Measurements from ENCODE around the gene ZNF512B. TPM values are rescaled to one million over a fixed set of nuclear protein-coding genes. Genes with fewer than 3 reads are reported as not detected.
"Not testable (repeated sequence)": the region's sequence is repeated elsewhere in the genome, so short reads cannot be mapped to it uniquely, and the experiment has no call there.

Gene ZNF512B
- total and polyA plus RNA-seq, 2 donors (not counting 3 experiments of a cell fraction or from before 2014, with no cell fraction given): 8.7 to 30.0 TPM

DNA sequence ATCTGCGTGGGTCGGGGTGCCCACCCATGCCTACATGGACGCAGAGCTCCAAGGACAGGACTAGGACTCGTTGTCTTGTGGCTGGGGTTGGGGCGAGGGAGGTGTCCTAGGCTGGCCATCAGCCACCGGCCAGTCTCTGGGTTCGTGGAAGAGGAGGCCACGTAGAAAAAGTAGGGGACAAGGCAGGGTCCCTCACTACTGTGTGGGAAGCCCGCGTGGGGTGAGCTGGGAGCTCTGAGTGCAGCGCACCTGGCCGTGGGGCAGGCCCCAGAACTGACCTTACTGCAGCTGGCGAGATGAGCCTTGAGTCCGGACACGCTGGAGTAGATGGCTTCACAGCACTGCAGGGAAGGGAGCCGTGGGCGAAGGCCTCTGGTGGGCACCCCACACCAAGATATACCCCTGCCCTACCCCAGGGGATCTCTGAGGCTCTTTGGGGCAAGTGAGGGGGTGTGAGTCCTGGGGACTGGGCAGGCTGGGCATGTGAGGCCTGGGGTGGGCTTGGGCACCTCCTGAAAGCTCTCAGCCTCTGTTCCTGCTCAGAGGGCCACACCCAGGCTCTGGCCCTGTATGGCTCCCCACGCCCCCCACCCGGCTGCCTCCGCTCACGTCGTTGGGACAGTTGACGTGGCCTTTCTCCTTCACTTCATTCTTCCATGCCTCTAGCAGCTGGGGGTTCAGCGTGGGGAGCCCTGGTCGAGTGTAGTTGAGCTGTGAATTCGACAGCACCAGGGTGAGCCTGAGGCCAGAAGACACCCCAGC lies 7.9 kb downstream of the ZNF512B start:
- peaks cover 6% of the 10 kb centered on the region for H3K4me1 ChIP-seq (ENCODE audit: control insufficient read depth, extremely low read depth, insufficient read depth, low read length)
- intact Hi-C loops (cut with micrococcal nuclease): no loop called here
- H3K27ac ChIP-seq (ENCODE audit: insufficient read depth, low read depth, low read length): no peak overlapping the region
- H3K9me1 ChIP-seq (replicated peaks; ENCODE audit: control insufficient read depth, extremely low read depth, insufficient read depth, low read length): no peaks in the 10 kb centered on the region
- peaks cover 12 to 46% of the 10 kb centered on the region in 2 experiments for H3K36me3 ChIP-seq (ENCODE audit: control insufficient read depth in 2 of 2, extremely low read depth in 1 of 2, insufficient read depth in 2 of 2, low read length in 2 of 2)
- TF ChIP-seq FOS (IDR thresholded peaks at IDR 0.05; ENCODE audit: borderline replicate concordance, insufficient read depth, low read length): no peak
- TF ChIP-seq, protein P1, sequence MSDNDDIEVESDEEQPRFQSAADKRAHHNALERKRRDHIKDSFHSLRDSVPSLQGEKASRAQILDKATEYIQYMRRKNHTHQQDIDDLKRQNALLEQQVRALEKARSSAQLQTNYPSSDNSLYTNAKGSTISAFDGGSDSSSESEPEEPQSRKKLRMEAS (IDR thresholded peaks at IDR 0.05; ENCODE audit: insufficient read depth, insufficient read length): no peak
- TF ChIP-seq POLR2AphosphoS5 (IDR thresholded peaks at IDR 0.05; ENCODE audit: insufficient read depth, low read depth, low read length): no peak
- no peak for TF ChIP-seq JUN (IDR thresholded peaks at IDR 0.05; ENCODE audit: borderline replicate concordance, insufficient read depth, insufficient read length, low read depth)
- TF ChIP-seq POLR2A (IDR thresholded peaks at IDR 0.05; ENCODE audit: low read depth, low read length): no peak
- TF ChIP-seq, protein P2, sequence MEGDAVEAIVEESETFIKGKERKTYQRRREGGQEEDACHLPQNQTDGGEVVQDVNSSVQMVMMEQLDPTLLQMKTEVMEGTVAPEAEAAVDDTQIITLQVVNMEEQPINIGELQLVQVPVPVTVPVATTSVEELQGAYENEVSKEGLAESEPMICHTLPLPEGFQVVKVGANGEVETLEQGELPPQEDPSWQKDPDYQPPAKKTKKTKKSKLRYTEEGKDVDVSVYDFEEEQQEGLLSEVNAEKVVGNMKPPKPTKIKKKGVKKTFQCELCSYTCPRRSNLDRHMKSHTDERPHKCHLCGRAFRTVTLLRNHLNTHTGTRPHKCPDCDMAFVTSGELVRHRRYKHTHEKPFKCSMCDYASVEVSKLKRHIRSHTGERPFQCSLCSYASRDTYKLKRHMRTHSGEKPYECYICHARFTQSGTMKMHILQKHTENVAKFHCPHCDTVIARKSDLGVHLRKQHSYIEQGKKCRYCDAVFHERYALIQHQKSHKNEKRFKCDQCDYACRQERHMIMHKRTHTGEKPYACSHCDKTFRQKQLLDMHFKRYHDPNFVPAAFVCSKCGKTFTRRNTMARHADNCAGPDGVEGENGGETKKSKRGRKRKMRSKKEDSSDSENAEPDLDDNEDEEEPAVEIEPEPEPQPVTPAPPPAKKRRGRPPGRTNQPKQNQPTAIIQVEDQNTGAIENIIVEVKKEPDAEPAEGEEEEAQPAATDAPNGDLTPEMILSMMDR (IDR thresholded peaks at IDR 0.05; ENCODE audit: extremely low read depth in 1 of 2, insufficient read depth in 1 of 2, low read depth in 1 of 2, low read length in 2 of 2): no peak
- no peak for TF ChIP-seq GATA2 (IDR thresholded peaks at IDR 0.05; ENCODE audit: insufficient read depth, insufficient read length, low read depth, low read length)
- no peak overlapping the region for H2AFZ ChIP-seq (ENCODE audit: low read depth, low read length)
- no peak overlapping the region for H3K4me2 ChIP-seq (ENCODE audit: insufficient read depth, low read length)
- no peaks in the 10 kb centered on the region for H4K20me1 ChIP-seq (replicated peaks; ENCODE audit: control insufficient read depth, extremely low read depth, insufficient read depth, low read length)
- no peaks in the 10 kb centered on the region for H3K79me2 ChIP-seq (ENCODE audit: control insufficient read depth, insufficient read depth, low read length)
- FAIRE-seq: no peak
- H3K27me3 ChIP-seq (ENCODE audit: control insufficient read depth in 2 of 2, insufficient read depth in 2 of 2, low read length in 2 of 2): no peaks in the 10 kb centered on the region
- H3K9me3 ChIP-seq (replicated peaks; ENCODE audit: control insufficient read depth, insufficient read depth, low read length): no peaks in the 10 kb centered on the region
- POLR2A ChIA-PET: no interaction called here
- DNase-seq (ENCODE audit: low read depth, low spot score): no peak
- no peak overlapping the region for H3K9ac ChIP-seq (replicated peaks; ENCODE audit: extremely low read depth, insufficient read depth, low read length)
- CTCF ChIA-PET: interaction anchor here (1.0 kb wide), 1 partner anchor 12 kb away, joined by 5 read pairs; no protein-coding TSS in a partner anchor
- H3K4me3 ChIP-seq (replicated peaks in 1 of 3; ENCODE audit: insufficient read depth in 1 of 3, low read depth in 1 of 3, low read length in 3 of 3): no peak overlapping the region
- no TSS peak for BruUV-seq (replicated peaks)
- dilution Hi-C loops (cut with MboI; ENCODE audit: extremely low pct_ligation_motif_present, low sequenced_read_pairs): no loop called here

DNA sequence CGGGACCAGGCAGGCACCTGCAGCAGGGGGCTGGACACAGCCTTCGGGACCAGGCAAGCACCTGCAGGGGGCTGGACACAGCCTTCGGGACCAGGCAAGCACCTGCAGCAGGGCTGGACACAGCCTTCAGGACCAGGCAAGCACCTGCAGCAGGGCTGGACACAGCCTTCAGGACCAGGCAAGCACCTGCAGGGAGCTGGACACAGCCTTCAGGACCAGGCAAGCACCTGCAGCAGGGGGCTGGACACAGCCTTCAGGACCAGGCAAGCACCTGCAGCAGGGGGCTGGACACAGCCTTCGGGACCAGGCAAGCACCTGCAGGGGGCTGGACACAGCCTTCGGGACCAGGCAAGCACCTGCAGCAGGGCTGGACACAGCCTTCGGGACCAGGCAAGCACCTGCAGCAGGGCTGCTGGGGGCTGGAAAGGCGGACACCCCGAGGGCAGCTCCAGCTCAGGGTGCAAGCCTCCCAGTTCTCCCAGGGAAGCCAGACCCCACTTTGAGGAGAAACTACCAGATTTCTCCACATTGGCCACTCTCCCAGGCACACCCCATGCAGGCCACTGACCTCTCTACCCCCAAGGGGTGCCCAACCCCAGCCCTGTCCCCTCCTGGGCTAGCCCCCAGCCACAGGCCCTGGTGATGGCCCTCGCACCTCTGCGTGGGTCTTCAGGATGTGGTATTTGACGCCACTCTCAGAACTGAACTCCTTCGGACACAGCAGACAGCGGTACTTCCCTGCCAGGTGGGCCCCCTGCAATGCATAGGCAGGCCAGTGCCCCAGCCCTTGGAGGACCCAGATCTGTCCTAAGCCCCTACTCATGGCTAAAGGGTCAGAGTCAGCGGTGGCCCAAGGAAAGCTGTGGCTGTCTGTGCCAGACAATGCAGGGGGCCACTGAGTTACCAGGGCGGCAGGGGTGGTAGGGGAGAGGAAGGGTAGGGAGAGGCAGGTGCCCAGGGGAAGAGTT lies 8.8 kb downstream of the ZNF512B start:
- dilution Hi-C loops (cut with MboI; ENCODE audit: extremely low pct_ligation_motif_present, low sequenced_read_pairs); H3K27me3 ChIP-seq (ENCODE audit: control insufficient read depth in 2 of 2, insufficient read depth in 2 of 2, low read length in 2 of 2); CTCF ChIA-PET; DNase-seq (ENCODE audit: low read depth, low spot score); H3K9ac ChIP-seq (replicated peaks; ENCODE audit: extremely low read depth, insufficient read depth, low read length); H3K79me2 ChIP-seq (ENCODE audit: control insufficient read depth, insufficient read depth, low read length); H3K4me1 ChIP-seq (ENCODE audit: control insufficient read depth, extremely low read depth, insufficient read depth, low read length); H4K20me1 ChIP-seq (replicated peaks; ENCODE audit: control insufficient read depth, extremely low read depth, insufficient read depth, low read length); intact Hi-C loops (cut with micrococcal nuclease); H3K27ac ChIP-seq (ENCODE audit: insufficient read depth, low read depth, low read length); H2AFZ ChIP-seq (ENCODE audit: low read depth, low read length); H3K4me3 ChIP-seq (replicated peaks in 1 of 3; ENCODE audit: insufficient read depth in 1 of 3, low read depth in 1 of 3, low read length in 3 of 3); H3K9me3 ChIP-seq (replicated peaks; ENCODE audit: control insufficient read depth, insufficient read depth, low read length); FAIRE-seq; H3K4me2 ChIP-seq (ENCODE audit: insufficient read depth, low read length); BruUV-seq (replicated peaks); POLR2A ChIA-PET; H3K9me1 ChIP-seq (replicated peaks; ENCODE audit: control insufficient read depth, extremely low read depth, insufficient read depth, low read length): not testable (repeated sequence)
- peaks cover 7 to 39% of the 10 kb centered on the region in 2 experiments for H3K36me3 ChIP-seq (ENCODE audit: control insufficient read depth in 2 of 2, extremely low read depth in 1 of 2, insufficient read depth in 2 of 2, low read length in 2 of 2)

Measured in endothelial cell of umbilical vein (primary cell).